K562 (cell line): Measurements from ENCODE around the gene SRPX. TPM values are rescaled to one million over a fixed set of nuclear protein-coding genes. Genes with fewer than 3 reads are reported as not detected.

Experiments
- ATAC-seq: fragments of 200-7000 bp; cut with Tn5 transposase; 3 replicates; pipeline ENCODE4 v1.9.1; 2020; ENCODE audit warnings: moderate library complexity
- BruUV-seq: library from RNA; stranded (reverse); fragments of 400-500 nt; replicated peaks from 2 replicates; lab custom pipeline; 2021; lab: Mats Ljungman, UMichigan
- CTCF ChIA-PET: fragments of 300-600 bp; formaldehyde crosslinking; extraction: SDS; loops from one replicate; lab custom pipeline; 2021; ENCODE audit warnings: low intra/inter-chr PET ratio; lab: Yijun Ruan, JAX
- POLR2A ChIA-PET: fragments of 300-600, 350-650 bp; sonication (Branson Sonifier 250); formaldehyde crosslinking; extraction: SDS; loops from one replicate; lab custom pipeline; 2021; ENCODE audit warnings: antibody characterized with exemption, inconsistent platforms; lab: Yijun Ruan, JAX
- DNase-seq, 4 experiments: peaks; one replicate each; pipeline versions ENCODE4 v3.0.0 to v3.0.0-alpha.2; 2011 to 2018; ENCODE audit warnings: low spot score in 3 of 4, mixed read lengths in 3 of 4; ENCODE audit errors: extremely low read depth in 1 of 4
- FAIRE-seq: peaks from 2 replicates; lab custom pipeline; 2011; peaks lifted over from hg19 to GRCh38; lab: Jason Lieb, UNC
- H2AFZ ChIP-seq: 2 replicates; pipeline ENCODE4 v1.6.0; 2011; ENCODE audit warnings: low read depth, low read length, control low read depth, inconsistent platforms
- H3K27ac ChIP-seq: fragments of 200-600 bp; 3 replicates; pipeline ENCODE4 v1.8.0; 2011; ENCODE audit warnings: low read depth, mild to moderate bottlenecking, control low read depth, inconsistent platforms, low read length, moderate library complexity, mixed read lengths; ENCODE audit errors: extremely low read depth
- H3K27me3 ChIP-seq, 2 experiments: fragments of 300-600 bp in 1 of 2; 2 replicates in 1 of 2; 3 replicates in 1 of 2; pipeline versions ENCODE4 v1.6.0 to v1.8.0; 2011; ENCODE audit warnings: inconsistent platforms in 2 of 2, low read length in 2 of 2, mild to moderate bottlenecking in 1 of 2, mixed read lengths in 1 of 2, moderate library complexity in 1 of 2; ENCODE audit not compliant: control insufficient read depth in 2 of 2, insufficient read depth in 2 of 2
- H3K36me3 ChIP-seq: fragments of 300-600 bp; 3 replicates; pipeline ENCODE4 v1.8.0; 2011; ENCODE audit warnings: mild to moderate bottlenecking, low read length, inconsistent platforms; ENCODE audit not compliant: control insufficient read depth, insufficient read depth
- H3K4me1 ChIP-seq, 2 experiments: fragments of 200-600 bp in 1 of 2; replicated peaks in 1 of 2; 2 replicates in 1 of 2; 3 replicates in 1 of 2; pipeline versions ENCODE4 v1.5.1 to v1.8.0; 2011; ENCODE audit warnings: inconsistent platforms in 2 of 2, low read length in 2 of 2, mild to moderate bottlenecking in 1 of 2, mixed read lengths in 1 of 2, moderate library complexity in 1 of 2; ENCODE audit not compliant: control insufficient read depth in 2 of 2, insufficient read depth in 2 of 2
- H3K4me2 ChIP-seq: 2 replicates; pipeline ENCODE4 v1.6.1; 2011; ENCODE audit warnings: low read length, control low read depth, inconsistent platforms, mixed read lengths; ENCODE audit not compliant: insufficient read depth
- H3K4me3 ChIP-seq: fragments of 200-600 bp; sonication (generic), shearing (Covaris generic); 2 replicates; pipeline ENCODE4 v1.5.1; 2016; ENCODE audit warnings: control low read depth, inconsistent platforms
- H3K79me2 ChIP-seq: fragments of 200-600 bp; 3 replicates; pipeline ENCODE4 v1.8.0; 2011; ENCODE audit warnings: low read length, inconsistent platforms; ENCODE audit not compliant: control insufficient read depth, insufficient read depth
- H3K9ac ChIP-seq, 2 experiments: 2 replicates each; pipeline versions ENCODE4 v1.6.0 to v1.6.1; 2011; ENCODE audit warnings: low read depth in 2 of 2, low read length in 2 of 2, control low read depth in 1 of 2, inconsistent platforms in 1 of 2, mild to moderate bottlenecking in 1 of 2, mixed read lengths in 1 of 2; ENCODE audit not compliant: insufficient read depth in 1 of 2
- H3K9me1 ChIP-seq: one replicate; pipeline ENCODE4 v1.6.0; 2011; ENCODE audit warnings: inconsistent platforms, mild to moderate bottlenecking, low read length, moderate library complexity; ENCODE audit not compliant: control insufficient read depth, insufficient read depth
- H3K9me3 ChIP-seq: replicated peaks from 2 replicates; pipeline ENCODE4 v1.5.1; 2011; ENCODE audit warnings: low read depth, low read length, inconsistent platforms; ENCODE audit not compliant: control insufficient read depth, insufficient read depth
- H4K20me1 ChIP-seq: replicated peaks from 2 replicates; pipeline ENCODE4 v1.6.1; 2011; ENCODE audit warnings: low read length, inconsistent platforms, mixed read lengths; ENCODE audit not compliant: control insufficient read depth, insufficient read depth
- BRF2 ChIP-seq: IDR thresholded peaks from 3 replicates; pipeline ENCODE4 v1.6.1; 2011; ENCODE audit warnings: borderline replicate concordance, mild to moderate bottlenecking; ENCODE audit not compliant: insufficient read length, insufficient read depth
- CBFB ChIP-seq: sonication (generic); formaldehyde crosslinking; IDR thresholded peaks from 2 replicates; pipeline ENCODE4 v1.4.0; 2020; ENCODE audit warnings: mild to moderate bottlenecking, missing genetic modification reagents
- CHD7 ChIP-seq: fragments of 200-600 bp; sonication (generic); IDR thresholded peaks from one replicate; pipeline ENCODE4 v1.6.1; 2012; ENCODE audit warnings: mild to moderate bottlenecking, low read depth, low read length, inconsistent platforms
- FOXP4 ChIP-seq: sonication (generic); formaldehyde crosslinking; IDR thresholded peaks from 2 replicates; pipeline ENCODE4 v1.8.0; 2022; ENCODE audit warnings: mild to moderate bottlenecking, missing genetic modification reagents, borderline replicate concordance
- GTF2F1 ChIP-seq: IDR thresholded peaks from 2 replicates; pipeline ENCODE4 v1.6.1; 2011; ENCODE audit warnings: low read depth, low read length, improper control_type of control experiment
- NR3C1 ChIP-seq: sonication (generic); formaldehyde crosslinking; IDR thresholded peaks from 2 replicates; pipeline ENCODE4 v1.8.1; 2022; ENCODE audit warnings: missing genetic modification reagents
- TRIM28 ChIP-seq: fragments of 450-650 bp; IDR thresholded peaks from 2 replicates; pipeline ENCODE4 v1.6.1; 2017
- ZNF778 ChIP-seq: fragments of 450-650 bp; formaldehyde crosslinking; IDR thresholded peaks from 2 replicates; pipeline ENCODE4 v1.4.0; 2020; ENCODE audit warnings: mild to moderate bottlenecking, moderate library complexity
- WGBS: fragments of 100-300 bp; shearing (Covaris generic); methylation state at CpG from one replicate; pipeline ENCODE4 v1.1.6; 2016; ENCODE audit warnings: low coverage, mixed read lengths; ENCODE audit not compliant: insufficient coverage; ENCODE audit errors: missing lambda C conversion rate; 5-methylcytosine and 5-hydroxymethylcytosine counted together
- in situ Hi-C: fragments of 300-500 bp; cut with MboI; formaldehyde crosslinking; loops from 4 replicates; pipeline ENCODE4 v1.15.0; 2018; ENCODE audit warnings: inconsistent platforms, mixed read lengths
- intact Hi-C: fragments of 100-400 bp; cut with micrococcal nuclease; formaldehyde crosslinking; loops from 2 replicates; pipeline ENCODE4 v1.14.2; 2022
- polyA plus RNA-seq, 8 experiments: library from polyadenylated mRNA; depleted of rRNA in 4 of 8; stranded (reverse) in 5 of 8; unstranded in 3 of 8; fragments of >200 nt; fragmentation: Nextera tagmentation in 2 of 8; fragmentation: Illumina TruSeq in 1 of 8; extraction: Ambion mirVana in 2 of 8; extraction: Trizol in 1 of 8; gene quantifications; 2 replicates each; pipeline versions ENCODE4 v1.2.1 to v1.2.3, GENCODE V29; 2011 to 2014; ENCODE audit warnings: inconsistent platforms in 1 of 8, missing spikeins in 1 of 8
- total RNA-seq, 7 experiments: library from RNA; depleted of rRNA in 6 of 7; stranded (reverse); fragments of >200 nt in 6 of 7; fragmentation: Illumina TruSeq in 2 of 7; extraction: Trizol in 2 of 7; gene quantifications; 2 replicates each; pipeline versions ENCODE4 v1.2.1 to v1.2.3, GENCODE V29; 2011 to 2021; ENCODE audit warnings: low replicate concordance in 1 of 7

Gene SRPX
- total and polyA plus RNA-seq, 9 of the 15 experiments (the other 6 are each of a cell fraction or from before 2014, with no cell fraction given): 0.11 to 0.77 (median 0.38) TPM; not detected in 2

- Histone ChIP-seq H3K9me3 (no peaks in the 10 kb centered on the region), H2AFZ (no peak overlapping the region), H3K4me3 (no peak overlapping the region), H3K27ac (no peak overlapping the region), H3K4me1 (peaks cover 0 to 4% of the 10 kb centered on the region in 2 experiments; a peak in 1 of 5 replicates), H3K9ac (no peak overlapping the region), H3K27me3 (peaks cover 0 to 6% of the 10 kb centered on the region in 2 experiments; a peak in 1 of 5 replicates), H3K36me3 (no peaks in the 10 kb centered on the region), H3K9me1 (no peaks in the 10 kb centered on the region), H3K4me2 (no peak overlapping the region), H3K79me2 (no peaks in the 10 kb centered on the region), H4K20me1 (no peaks in the 10 kb centered on the region)
- in situ Hi-C loops: no loop called here
- CTCF ChIA-PET: no interaction called here
- intact Hi-C loops: no loop called here
- POLR2A ChIA-PET: no interaction called here
- no peak for FAIRE-seq
- ATAC-seq: no peak
- WGBS: 0% methylated on average over 8 of the region's 30 CpGs
- no peak for DNase-seq
- no TSS peak for BruUV-seq
- no peak for TF ChIP-seq FOXP4 (CRISPR knock-in tag)
- TF ChIP-seq BRF2: no peak
- no peak for TF ChIP-seq ZNF778 (CRISPR knock-in tag)
- TF ChIP-seq TRIM28: no peak
- no peak for TF ChIP-seq CHD7
- no peak for TF ChIP-seq CBFB (CRISPR knock-in tag)
- TF ChIP-seq GTF2F1: no peak
- no peak for TF ChIP-seq NR3C1
Observed at GRCh38 chrX:38256019-38256418, 35.3 kb upstream of the SRPX start.
